ENCODE data around the gene RRP12.

- TF ChIP-seq POLR2A (IDR thresholded peaks at IDR 0.05), result no peak
- TF ChIP-seq CTCF (IDR thresholded peaks at IDR 0.05), result no peak
Observed at GRCh38 chr10:97329766-97330165, 71.4 kb downstream of the RRP12 start.
